Activated CD8-positive, alpha-beta memory T cell treated with anti-CD3 and anti-CD28 coated beads for 1 hour (primary cell): Measurements from ENCODE around the gene BBOF1.
"Not testable (repeated sequence)": the region's sequence is repeated elsewhere in the genome, so short reads cannot be mapped to it uniquely, and the experiment has no call there.

Source experiments
- DNase-seq, 2 donors: peaks; one replicate each; pipeline ENCODE4 v3.0.0-alpha.2; 2020; ENCODE audit warnings: low read depth in 1 of 2; ENCODE audit errors: extremely low read depth in 1 of 2

BBOF1 gene, protein sequence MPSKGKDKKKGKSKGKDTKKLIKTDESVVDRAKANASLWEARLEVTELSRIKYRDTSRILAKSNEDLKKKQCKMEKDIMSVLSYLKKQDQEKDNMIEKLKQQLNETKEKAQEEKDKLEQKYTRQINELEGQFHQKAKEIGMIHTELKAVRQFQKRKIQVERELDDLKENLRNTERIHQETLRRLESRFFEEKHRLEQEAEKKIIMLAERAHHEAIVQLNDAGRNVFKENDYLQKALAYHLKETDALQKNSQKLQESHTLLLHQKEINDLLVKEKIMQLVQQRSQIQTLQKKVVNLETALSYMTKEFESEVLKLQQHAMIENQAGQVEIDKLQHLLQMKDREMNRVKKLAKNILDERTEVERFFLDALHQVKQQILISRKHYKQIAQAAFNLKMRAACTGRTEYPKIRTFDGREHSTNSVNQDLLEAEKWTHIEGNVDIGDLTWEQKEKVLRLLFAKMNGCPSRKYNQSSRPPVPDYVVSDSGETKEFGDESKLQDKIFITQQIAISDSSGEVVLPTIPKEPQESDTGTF

DNA sequence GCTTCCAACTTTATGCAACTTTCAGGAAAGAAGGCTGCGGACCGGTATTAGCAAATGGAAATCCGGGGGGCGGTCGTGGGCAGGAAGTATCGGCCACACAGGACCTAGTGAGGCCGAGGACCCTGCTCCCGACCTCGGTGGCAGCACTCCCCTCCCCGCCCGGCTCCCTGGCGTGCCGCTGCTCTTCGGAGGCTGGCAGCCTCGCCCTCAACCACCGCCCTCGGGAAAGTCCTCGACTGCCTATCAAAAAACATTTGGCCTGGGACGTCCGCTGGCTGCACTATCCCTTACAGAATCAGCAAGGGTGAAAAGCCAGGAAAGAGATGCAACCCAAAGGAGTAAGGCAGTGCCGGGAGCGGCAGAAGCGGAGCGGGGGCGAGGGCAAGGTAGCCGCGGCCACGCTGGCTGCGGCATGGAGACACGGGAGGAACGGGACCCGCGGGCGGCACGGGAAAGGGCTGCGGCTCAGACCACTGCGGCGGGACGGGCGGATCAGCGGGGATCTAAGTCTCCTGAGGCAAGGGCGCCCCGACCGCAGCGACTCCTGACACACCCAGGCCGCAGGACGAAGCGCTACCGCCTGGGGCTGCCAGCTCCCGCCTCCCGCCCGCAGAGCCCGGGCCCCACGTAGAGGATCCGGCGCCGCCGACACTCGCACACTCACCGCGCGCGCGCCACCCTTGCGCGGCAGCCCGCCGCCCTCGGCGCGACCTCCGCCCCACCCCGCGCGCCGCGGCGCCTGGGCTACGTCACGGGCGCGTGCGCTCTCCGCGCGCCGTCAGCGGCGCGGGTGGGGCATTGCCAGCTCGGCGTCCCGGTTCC lies at the start of gene BBOF1, which contains the start of gene ENTPD5:
BBOF1 (plus strand) TSS at position 764 of the 822 bp plus-strand sequence. CDS start 130 bp downstream, outside the sequence.
ENTPD5 (minus strand) TSS at position 703 of the 822 bp plus-strand sequence. CDS start 31,186 bp downstream, outside the sequence.
- peak; percentile 46 to 77 for DNase-seq

DNA sequence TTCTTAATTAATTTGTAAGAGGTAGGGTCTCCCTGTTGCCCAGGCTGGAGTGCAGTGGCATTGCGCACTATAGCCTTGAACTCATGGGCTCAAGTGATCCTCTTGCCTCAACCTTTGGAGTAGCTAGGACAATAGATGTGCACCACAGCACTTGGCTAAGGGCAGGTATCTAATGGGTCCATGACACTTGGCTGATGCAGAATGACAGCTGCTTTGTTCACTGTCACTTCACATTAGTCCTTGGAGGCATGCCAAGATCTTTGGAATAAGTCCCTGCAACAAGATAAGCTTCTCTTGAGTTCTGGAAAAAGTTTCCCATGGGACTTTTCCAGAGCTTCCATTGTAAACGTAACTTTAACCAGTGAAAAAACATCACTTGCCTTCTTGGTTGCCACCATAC lies 45.7 kb upstream of the BBOF1 start:
- DNase-seq, result no peak

DNA sequence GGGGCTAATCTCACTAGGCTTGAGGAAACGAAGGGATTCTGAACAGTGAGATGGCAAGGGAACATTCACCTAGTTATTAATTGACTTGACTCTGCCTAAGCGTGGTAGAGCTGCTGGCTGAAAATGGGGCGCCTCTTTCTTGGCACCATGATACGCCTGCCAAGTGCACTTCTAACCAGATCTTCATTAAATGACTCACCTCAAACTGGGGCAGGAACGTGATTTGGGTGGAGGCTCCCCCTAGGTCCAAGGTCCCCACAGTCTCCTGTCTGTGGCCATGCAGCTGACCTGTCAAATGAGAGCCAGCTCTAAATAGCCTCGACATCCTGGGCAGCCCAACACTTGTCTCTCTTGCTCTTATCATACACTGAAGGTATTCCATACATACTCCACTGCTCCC lies 43.0 kb upstream of the BBOF1 start:
- DNase-seq, result no peak

DNA sequence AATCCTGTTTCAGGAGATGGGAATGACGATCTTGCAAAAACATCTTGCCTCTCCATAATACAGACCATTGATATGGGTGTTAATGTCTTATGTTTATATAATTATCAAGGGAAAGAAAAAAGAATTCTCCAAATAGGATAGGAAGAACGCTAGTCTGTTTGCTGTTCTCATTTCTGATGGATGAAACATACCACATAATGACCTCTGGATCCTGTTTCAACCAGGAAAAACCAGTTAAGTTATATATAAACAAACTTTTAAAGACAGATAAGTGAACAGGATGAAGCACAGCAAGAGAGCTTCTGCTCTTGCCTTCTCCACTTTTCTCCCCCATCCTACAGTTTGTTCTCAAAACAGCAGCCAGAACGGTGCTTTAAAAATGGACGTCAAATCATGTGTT lies 41.3 kb upstream of the BBOF1 start:
- no peak for DNase-seq

DNA sequence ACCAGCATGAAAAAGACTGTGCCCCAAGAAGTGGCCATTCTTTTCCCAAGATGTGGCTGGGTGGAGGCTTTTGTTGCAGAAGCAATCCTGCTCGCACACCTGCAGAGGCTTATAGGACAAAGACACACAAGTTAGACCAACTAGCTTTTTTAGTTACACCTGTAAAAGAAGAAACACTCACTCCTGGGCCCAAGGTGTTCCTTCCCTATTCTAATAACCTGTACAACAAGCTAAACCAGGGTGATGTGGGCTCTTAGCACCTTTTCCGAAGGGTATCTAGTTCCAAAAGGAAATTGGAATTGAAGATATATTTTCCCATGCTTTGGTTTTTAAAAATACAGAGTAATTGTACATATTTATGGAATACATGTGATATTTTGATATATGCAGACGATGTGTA lies 31.1 kb upstream of the BBOF1 start:
- no peak for DNase-seq

DNA sequence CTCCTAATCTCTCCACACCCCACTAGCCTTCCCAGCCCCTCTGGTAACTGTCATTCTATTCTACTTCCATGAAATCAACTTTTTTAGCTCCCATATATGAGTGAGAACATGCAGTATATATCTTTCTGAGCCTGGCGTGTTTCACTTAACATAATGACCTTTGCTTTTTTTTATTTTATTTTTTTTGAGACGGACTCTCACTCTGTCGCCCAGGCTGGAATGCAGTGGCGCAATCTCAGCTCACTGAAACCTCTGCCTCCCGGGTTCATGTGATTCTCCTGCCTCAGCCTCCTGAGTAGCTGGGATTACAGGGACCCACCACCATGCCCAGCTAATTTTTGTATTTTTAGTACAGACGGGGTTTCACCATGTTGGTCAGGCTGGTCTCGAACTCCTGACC lies 30.5 kb upstream of the BBOF1 start:
- not testable (repeated sequence) for DNase-seq

DNA sequence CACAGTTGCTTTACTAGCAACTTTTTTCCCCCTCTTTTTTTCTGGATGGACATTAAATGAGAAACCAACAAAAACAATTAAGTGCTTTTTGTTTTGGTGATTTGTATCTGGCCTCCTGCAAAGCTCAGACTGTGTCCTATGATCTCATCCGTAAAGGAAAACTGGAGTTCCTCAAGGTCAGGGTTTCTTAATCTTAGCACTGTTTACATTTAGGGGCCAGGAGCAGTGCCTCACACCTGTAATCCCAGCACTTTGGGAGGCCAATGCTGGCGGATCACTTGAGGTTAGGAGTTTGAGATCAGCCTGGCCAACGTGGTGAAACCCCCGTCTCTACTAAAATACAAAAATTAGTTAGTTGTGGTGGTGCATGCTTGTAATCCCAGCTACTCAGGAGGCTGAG lies 28.1 kb upstream of the BBOF1 start:
- DNase-seq, result no peak

DNA sequence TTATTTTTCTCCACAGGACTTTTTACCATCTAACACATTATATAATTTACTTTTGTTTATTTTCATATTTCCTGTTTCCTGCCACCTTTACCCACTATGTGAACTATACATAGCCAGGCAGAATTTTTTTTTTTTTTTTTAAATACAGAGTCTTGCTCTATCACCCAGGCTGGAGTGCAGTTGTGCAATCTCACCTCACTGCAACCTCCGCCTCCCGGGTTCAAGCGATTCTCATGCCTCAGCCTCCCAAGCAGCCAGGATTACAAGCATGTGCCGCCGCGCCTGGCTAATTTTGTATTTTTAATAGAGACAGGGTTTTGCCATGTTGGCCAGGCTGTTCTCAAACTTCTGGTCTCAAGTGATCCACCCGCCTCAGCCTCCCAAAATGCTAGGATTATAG lies 24.2 kb upstream of the BBOF1 start:
- not testable (repeated sequence) for DNase-seq

DNA sequence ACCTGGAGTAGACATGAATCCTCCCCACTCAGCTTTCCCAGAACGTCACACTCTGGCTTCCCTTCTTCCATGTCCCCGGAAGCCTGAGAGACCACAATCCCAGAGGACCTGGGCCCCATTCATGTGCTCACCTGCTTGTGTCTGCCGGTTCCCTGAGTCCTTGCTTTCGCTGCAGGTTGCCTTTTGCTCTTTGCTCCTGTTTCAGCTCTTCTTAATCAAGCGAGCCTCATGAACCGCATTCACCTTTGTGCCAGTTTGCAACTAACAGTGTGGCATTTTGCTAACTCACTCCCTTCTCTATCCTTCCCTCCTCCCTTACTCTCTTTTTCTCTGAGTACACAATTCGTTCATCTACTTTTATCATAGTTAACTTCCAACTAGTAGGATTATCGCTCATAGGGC lies 23.2 kb upstream of the BBOF1 start:
- DNase-seq, result no peak

DNA sequence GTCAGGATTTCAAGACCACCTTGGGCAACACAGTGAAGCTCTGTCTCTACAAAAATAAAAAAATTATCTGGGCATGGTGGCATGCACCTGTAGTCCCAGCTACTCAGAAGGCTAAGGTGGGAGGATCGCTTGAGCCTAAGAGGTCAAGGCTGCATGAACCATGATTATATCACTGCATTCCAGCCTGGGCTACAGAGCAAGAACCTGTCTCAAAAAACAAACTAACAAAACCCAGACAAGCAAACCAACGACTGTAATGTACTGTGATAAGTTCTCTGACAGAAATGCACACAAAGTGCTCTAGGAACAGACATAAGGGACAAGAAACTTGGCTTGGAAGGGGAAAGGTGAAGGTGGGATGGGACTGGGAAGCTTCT lies 22.4 kb upstream of the BBOF1 start:
- DNase-seq, result no peak

DNA sequence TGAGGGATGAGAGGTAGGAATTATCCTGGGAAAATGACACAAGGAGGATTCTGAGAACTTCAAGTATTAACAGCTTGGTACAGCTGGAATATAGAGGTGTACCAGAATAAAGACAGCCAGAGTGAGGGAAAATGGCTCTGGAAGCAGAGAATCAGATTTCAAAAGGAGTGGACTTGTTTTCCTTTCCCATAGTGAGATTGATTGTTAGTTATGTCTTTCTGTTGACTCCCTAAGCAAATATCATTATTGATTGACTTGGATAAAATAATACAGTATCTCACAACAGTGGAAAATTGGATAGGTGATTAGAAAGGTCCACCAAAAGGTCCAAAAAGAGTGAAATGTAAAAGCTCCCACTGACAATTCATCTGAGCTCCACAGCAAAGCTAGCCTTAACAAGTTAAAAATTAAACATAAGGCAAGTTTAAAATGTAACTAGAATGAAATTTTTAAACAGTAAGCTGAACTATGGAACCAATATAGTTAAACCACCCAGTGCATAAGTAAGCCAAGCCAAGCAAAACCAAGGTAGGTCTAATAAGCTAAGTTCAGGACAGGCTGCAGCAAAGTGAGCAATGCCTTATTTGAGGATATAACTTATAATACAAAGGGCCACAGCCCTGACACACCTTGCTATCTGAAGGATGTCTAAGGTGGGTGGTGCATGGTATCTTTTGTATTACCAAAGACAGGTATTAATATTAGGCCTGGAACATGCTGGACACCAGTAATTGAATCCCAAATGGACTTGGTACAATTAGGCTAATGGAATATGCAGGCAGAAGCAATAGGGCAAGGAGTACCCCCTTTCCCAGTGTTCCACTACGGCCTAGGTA lies 21.8 kb upstream of the BBOF1 start:
- DNase-seq, result no peak

DNA sequence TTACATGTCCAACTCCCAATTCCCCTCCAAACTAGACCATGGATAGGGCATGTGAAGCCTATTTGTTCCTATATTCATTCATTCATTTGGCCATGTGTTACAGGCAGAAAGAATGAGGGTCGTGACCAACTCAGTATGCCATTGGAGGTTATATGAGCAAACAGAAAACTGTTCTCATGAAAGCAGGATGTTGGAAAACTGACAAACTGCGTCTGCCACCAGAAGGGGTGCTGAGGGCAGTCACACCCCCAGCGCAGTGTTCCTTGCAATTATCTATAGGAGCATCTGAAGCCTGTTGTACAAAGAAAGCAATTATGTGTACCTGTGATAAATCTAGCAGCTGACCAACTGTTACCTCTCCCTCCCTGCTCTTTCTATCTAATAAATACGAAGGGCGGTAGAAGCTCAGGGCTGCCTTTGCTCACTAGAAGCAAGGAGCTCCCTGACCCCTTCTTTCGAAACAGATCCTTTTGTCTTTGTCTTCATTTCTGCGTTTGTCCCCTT lies 21.2 kb upstream of the BBOF1 start:
- no peak for DNase-seq

DNA sequence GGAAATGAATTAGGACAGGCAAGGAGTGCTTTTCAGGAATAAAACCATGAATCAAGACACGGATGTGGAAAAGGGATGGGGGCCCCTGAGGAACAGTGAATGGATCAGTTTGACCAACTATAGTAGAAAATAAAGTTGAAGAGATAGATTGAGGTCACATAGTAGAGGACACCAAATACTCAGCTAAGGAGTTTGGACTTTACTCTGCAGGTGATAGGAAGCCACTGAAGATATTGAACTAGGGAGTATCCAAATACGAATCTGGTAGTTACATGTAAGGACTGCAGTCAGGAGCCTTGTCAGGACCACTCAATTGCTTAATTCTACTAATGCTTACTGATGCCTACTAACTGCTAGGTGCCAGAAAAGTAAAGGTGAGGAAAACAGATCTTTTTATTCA lies 20.4 kb upstream of the BBOF1 start:
- DNase-seq, result no peak

DNA sequence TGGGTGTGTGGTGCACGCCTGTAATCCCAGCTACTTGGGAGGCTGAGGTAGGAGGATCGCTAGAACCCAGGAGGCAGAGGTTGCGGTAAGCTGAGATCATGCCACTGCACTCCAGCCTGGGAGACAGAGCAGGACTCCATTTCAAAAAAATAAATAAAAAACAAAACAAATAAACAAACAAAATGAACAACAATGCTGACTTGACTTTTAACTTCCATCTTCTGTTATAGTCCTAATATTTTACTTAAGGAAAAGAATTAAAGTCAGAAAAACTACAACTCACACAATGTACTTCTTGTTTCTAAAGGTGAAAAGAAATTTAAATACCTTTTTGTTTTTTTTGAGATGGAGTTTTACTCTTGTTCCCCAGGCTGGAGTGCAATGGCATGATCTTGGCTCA lies 13.5 kb upstream of the BBOF1 start:
- DNase-seq, result not testable (repeated sequence)

DNA sequence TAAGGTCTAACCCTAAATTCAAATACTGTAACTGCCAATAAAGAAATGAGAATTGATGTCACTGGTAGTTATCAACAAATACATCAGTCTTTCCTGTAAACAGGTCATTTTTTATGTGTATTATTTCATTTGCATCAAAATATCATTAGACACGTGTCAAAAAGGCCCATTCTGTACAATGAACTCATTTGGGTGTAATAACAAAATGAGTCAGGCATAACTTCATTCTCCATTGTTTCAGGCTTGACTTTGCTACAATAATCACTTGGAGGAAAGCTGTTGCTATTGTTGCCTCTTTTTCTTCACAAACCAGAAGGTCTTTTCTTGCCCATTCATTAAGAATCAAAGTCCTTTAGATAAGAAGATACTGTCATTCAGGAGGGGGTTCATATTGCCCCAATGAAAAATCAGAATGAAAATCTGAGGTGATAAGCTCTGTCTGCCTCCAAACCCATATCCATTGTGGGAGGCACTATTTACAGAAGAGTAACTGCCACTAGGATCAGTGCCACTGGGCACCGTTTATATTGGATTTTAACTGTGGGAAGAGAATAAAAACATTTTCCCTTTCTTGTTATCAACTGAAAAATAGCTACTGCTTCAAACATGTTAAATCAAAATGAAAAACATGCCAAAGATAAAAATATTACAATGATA lies 10.2 kb upstream of the BBOF1 start:
- no peak for DNase-seq

DNA sequence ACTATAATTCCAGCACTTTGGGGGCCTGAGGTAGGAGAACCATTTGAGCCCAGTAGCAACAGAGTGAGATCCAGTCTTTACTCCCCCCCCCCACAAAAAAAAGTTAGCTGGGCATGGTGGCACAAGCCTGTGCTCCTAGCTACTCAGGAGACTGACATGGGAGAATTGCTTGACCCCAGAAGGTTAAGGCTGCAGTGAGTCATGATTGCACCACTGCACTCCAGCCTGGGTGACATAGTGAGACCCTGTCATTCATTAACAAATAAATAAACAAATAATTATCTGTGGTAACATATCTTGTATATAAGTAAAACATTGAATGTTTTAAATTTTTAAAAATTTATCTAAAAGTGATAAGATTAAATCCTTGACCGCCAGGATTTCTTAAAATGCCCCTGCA lies 4.8 kb upstream of the BBOF1 start:
- DNase-seq, result no peak

DNA sequence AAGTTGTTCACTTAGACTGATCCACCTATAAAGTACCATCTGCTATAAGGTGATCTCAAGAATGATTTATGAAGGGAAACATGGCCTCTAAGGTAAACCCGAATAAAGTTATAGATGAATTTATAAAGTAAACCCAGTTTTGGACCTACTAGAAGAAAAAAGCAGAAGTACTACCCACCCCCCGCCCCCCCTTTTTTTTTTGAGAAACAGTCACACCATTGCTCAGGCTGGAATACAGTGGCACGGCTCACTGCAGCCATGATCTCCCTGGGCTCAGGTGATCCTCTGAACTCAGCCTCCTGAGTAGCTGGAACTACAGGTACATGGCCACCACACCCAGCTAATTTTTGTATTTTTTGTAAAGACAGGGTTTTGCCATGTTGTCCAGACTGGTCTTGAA lies 4.0 kb upstream of the BBOF1 start:
- no peak for DNase-seq

DNA sequence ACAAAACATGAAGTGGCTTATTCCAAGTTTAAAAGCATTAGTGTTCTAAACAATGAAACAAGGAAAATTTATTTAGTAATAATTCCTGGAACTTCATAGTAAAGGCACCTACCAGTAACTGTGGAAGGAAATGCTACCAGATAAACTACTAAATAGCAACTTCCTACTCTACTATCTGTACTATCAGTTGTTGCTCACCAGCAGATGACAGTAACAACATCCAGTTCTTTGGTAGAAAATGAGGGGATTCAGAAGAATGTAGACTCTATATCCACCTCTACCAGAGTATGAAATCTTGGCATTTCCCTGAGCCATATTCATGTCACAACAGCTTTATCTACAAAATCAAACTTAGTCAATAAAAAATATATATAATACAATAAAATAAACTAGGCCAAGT lies 3.2 kb upstream of the BBOF1 start:
- no peak for DNase-seq

DNA sequence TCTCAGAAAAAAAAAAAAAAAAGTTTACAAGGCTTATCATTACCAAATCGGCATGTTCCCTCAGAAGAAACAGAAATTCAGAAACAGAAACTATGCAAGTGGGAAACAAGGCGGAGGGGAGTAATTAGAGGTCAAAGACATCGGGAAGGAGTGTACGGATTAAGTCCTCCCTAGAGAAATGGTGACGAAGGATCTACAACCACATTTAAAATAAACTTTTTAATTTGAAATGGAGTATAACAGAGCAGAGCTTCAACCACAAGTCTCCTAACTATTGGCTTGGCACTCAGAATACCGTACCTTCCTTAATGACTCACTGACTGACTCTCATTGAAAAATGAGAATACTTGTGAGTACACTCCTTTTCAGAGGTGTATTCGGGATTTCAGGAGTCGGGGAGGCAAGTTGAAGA lies 969 bp upstream of the BBOF1 start:
- no peak for DNase-seq
